COR-L47 (cell line): ENCODE data around the gene OR2AG1.
"Not testable (repeated sequence)": the region's sequence is repeated elsewhere in the genome, so short reads cannot be mapped to it uniquely, and the experiment has no call there.

Experiments
- DNase-seq: peaks from one replicate; lab custom pipeline; 2025; lab: John Stamatoyannopoulos, UW

OR2AG1 gene

DNA sequence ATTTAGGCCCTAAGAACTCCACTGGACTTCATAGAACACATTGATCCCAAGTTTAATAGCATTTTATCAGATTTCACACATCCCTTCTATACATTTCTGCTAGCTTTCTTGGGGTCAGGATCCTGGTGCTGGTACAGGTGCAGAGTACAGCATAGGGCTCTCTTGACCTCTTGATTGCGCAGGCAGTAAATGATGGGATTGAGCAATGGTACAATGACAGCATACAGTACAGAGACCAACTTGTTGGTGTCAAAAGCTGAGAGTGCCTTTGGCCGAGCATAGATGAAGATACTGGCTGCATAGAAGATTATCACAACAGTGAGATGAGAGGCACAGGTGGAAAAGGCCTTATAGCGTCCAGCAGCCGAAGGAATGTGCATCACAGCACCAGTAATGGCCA is 11.8 kb downstream of the OR2AG1 start:
- DNase-seq = no peak

DNA sequence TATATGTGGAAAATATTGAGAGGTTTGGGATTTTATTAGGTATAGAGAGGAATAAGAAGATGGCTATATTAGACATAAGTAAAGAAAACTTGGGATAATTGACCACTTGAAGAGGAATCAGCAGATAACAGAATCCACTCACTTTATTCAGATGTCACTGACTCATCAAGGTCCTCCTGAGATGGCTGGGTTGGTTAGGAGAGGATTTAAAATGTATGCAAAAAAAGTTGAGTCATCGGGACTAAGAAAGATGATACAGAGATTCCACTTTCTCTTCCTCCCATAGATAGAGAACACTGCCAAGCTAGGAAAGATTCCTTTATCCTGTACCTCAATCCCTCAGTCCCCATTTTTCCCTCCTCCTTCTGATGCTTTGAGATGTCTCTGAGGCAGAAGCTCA is 16.6 kb downstream of the OR2AG1 start, which contains the start of gene OR6A2:
Gene OR6A2, minus strand, starts transcription at position 288 of the 400 bp plus-strand sequence. CDS start 3,981 bp downstream, outside the sequence.
- DNase-seq = no peak

DNA sequence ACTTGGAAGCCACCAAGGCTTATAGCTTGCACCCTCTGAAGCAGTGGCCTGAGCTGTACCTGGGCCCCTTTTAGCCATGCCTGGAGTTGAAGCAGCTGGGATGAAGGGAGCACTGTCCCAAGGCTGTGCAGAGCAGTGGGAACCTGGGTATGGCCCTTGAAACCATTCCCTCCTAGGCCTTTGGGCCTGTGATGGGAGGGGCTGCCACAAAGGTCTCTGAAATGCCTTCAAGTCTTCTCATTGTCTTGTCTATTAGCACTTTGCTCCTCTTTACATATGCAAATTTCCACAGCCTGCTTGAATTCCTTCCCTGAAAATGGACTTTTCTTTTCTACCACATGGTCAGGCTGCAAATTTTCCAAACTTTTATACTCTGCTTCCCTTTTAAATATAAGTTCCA is 18.3 kb downstream of the OR2AG1 start:
- DNase-seq = not testable (repeated sequence)

DNA sequence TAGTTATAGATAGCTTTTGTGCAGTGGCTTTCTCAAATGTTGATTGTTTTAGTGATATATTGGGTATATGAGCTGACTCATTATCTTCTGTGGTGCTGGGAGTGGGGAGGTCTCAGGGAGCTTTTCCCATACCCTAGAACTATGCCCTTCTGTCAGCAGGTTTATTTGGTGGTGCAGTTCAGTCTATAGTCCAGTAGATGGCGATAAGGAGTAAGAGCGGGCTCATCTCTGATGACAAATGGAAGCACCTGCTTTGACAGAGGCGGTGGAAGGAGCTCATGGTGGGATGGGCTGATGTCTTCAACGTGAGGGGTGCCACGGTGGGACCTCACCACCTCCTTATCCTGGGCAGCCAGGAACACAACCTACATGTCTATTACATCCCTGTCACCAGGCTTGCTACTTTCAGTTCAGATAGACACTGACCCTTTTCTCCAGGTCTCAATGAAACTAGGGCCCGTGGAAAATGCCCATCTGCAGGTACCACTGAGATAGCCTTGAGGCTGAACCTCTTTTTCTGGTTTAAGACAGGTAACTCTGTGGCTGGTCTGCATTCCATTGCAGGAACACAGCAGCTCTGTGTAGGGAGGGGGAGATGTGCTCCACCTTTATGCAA is 29.7 kb downstream of the OR2AG1 start:
- DNase-seq = peak; percentile 14

DNA sequence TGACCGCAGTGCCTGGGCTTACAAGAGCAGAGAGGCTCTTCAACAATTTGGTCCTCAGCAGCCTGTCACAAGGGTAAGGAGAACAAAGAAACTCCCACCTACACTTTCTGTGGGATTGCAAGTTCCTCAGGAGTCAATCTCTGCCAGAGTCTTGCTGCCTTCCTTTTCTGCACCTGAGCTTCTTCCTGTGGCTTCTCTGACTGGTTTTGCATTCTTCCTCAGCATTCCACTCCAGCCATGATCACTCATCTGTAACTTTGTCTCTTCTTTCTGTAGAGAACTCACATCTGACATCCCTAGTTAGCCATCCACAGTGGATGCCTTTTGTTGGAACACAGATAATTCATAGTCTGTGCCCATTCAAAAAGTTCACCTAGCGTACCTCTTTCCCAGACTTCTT is 30.8 kb downstream of the OR2AG1 start:
- no peak for DNase-seq

DNA sequence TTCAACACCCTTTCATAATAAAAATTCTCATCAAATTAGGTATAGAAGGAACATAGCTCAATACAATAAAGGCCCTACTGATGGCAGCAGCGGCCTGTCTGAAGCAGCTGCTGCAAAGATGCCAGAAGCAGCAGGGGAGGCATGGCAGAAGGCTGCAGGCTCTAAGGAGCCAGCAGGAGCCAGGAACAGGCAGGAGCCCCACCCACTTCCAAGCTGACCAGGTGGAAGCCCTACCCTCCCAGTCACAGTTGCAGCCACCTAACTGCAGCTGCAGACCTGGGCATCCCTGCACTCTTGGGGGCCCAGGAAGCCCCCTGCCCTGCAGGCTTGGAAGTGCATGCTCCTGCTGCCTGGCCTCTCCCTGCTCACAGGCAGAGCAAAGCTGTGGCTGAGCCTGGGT is 34.9 kb downstream of the OR2AG1 start:
- no peak for DNase-seq

DNA sequence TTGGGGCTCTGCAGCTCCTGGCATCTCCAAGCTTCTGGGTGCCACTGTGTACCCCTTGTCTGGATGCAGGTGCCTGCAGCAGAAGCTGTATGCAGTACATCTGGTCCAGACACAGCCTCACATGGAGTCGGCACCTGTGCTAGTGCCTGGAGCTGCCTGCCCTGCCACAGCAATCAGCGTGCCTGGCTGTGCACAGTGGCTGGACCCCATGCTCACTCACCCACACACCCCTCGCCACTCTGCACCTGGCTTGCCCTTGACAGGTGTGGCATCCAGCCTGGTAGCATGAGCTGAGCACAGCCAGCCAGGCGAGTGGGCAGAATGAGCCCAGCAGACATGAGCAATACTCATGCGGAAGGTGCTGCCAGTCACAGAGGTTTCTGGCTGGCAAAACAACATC is 36.1 kb downstream of the OR2AG1 start:
- DNase-seq = no peak

DNA sequence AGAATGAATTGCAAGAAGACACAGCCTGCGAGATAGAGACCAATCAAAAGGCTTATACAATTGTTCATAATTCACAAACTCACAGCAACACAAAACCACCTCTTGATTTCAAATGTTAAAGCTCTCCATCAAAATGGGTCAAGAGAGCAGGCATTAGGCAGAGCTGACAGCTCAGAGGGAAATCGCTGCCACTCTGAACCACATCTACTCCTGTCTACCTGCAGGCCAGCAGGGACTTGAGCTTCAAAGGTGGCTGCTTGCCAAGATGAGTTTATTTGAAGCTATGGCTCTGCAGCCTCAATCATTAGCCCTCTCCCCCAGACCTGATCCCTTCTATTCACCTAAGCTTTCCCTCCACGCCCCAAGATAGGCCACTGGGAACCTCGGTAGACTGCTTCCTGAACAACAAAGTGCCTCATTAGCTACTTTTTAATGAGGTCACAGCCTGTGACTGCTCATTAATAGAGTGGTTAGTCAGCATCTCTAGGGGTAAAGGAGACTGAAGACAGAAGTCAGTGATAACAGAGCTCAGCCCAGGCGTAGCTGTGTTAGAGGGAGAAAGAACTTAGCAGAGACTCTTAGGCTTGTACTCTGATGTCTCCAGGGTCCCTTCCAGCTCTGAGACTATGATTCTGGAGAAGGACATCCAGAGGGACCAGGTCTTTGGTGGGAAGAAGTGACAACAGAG is 41.5 kb downstream of the OR2AG1 start:
- no peak for DNase-seq

DNA sequence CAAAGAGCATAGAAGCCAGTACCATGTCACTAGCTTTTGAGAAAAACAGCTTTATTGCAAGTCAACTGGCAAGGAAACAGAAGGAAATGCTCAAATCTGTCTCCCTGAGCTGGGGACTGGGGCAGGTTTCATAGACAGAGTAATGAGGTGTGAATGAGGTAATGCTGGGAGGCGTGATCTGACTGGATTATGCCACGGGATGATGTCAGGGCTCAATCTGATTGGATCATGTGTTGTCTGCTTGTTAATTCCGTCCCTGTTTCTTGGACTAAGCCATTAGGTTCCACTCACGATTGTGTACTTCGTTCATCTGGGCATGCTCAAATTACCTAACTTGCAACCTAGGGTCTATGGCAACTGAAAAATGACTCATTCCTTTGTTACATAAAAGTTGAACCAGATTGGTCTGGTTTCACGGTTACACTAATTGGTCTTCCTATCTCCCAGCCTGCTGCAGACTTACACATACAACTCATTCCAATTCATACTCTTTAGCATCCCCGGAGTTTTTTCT is 42.5 kb downstream of the OR2AG1 start:
- no peak for DNase-seq

DNA sequence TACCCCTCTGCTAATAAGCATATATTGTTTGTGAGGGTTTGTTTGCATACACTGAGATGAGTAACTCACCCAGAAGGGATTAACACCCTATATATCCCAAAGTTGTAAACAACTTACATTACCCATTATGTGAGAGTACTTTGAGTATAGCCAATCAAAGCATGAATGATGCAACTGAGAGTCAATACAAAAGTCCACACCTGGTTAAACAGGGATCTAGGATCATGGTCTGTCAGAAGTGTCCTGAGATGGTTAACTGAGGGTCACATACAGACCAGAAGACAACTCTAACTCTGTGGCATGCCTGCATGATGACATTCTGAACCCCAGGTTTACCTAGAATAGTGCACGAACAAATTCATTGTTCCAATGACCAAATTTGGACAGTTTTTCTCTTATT is 45.3 kb downstream of the OR2AG1 start:
- DNase-seq = no peak

DNA sequence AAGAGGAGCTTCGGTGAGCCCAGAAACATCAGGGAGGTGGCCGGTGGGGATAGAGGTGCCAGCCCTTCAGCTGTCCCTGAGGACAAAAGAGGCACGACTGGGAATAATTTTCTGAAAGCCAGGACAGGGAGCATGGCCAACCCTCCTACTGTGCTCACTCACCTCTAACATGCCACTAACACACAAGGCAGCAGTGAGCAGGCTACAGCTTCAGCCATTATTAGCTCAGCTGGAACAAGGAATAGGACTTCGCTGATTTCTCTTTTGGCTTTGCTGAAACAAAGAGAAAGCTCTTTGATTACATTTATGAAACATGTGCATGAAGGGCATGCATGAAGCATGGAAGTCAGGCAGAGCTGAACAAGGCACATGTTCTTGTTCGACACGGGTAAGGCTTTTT is 50.5 kb downstream of the OR2AG1 start:
- DNase-seq = no peak

DNA sequence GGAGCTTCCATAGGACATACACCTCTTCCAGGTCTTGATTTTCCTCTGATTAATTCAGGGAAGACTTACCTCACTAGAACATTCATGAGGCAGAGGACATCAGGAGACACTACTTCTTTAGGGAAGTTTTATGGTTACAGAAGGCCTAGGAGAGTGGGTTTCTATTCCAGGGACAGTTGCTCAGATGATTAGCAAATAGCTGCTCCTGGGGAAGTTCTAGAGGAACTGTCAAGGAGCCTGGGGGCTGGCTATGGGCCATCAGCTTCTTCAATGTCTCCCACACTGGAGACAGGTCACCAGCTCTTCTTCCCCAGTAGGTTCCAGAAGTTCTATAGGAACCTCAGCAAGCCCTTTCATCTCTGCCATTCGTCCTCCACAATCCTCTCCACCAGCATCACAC is 51.2 kb downstream of the OR2AG1 start:
- no peak for DNase-seq
